H9 (cell line): ENCODE results near the gene TDRD1. TPM values are rescaled to one million over a fixed set of nuclear protein-coding genes. Genes with fewer than 3 reads are reported as not detected.

Experiments used
- DNase-seq: peaks from one replicate; pipeline ENCODE4 v3.0.0-alpha.2; 2017
- H2AFZ ChIP-seq: one replicate; pipeline ENCODE4 v1.6.1; 2013; ENCODE audit warnings: mild to moderate bottlenecking, low read length, control low read depth, moderate library complexity
- H2AK5ac ChIP-seq: 2 replicates; pipeline ENCODE4 v1.6.1; 2013; ENCODE audit warnings: low read length, control low read depth, mixed read lengths; ENCODE audit not compliant: insufficient read length
- H2BK120ac ChIP-seq: one replicate; pipeline ENCODE4 v1.6.1; 2013; ENCODE audit warnings: low read depth, mild to moderate bottlenecking, low read length, control low read depth, inconsistent platforms; ENCODE audit not compliant: poor library complexity, severe bottlenecking
- H2BK12ac ChIP-seq: 2 replicates; pipeline ENCODE4 v1.6.1; 2013; ENCODE audit warnings: low read length, control low read depth, mixed read lengths, low read depth; ENCODE audit not compliant: insufficient read length
- H2BK15ac ChIP-seq: 2 replicates; pipeline ENCODE4 v1.6.1; 2013; ENCODE audit warnings: low read depth, low read length, control low read depth
- H2BK20ac ChIP-seq: one replicate; pipeline ENCODE4 v1.6.1; 2013; ENCODE audit warnings: low read depth, mild to moderate bottlenecking, low read length, control low read depth, inconsistent platforms; ENCODE audit not compliant: poor library complexity, severe bottlenecking
- H2BK5ac ChIP-seq: 2 replicates; pipeline ENCODE4 v1.6.1; 2013; ENCODE audit warnings: low read length, control low read depth, mixed read lengths; ENCODE audit not compliant: insufficient read length
- H3K14ac ChIP-seq: 2 replicates; pipeline ENCODE4 v1.6.1; 2013; ENCODE audit warnings: low read length, control low read depth; ENCODE audit not compliant: insufficient read depth
- H3K18ac ChIP-seq: 2 replicates; pipeline ENCODE4 v1.6.1; 2013; ENCODE audit warnings: low read depth, mild to moderate bottlenecking, mixed read lengths, low read length, control low read depth; ENCODE audit not compliant: insufficient read length
- H3K23ac ChIP-seq: 2 replicates; pipeline ENCODE4 v1.6.1; 2013; ENCODE audit warnings: low read length, control low read depth, mixed read lengths, low read depth; ENCODE audit not compliant: insufficient read length
- H3K23me2 ChIP-seq: 2 replicates; pipeline ENCODE4 v1.6.1; 2013; ENCODE audit warnings: low read depth, mild to moderate bottlenecking, mixed read lengths, low read length, control low read depth; ENCODE audit not compliant: insufficient read length, poor library complexity, severe bottlenecking
- H3K27ac ChIP-seq: 2 replicates; pipeline ENCODE4 v1.5.1; 2013; ENCODE audit warnings: low read length, control low read depth, mixed read lengths, low read depth; ENCODE audit not compliant: insufficient read length
- H3K27me3 ChIP-seq: 2 replicates; pipeline ENCODE4 v1.6.1; 2013; ENCODE audit warnings: low read length, control low read depth, inconsistent platforms; ENCODE audit not compliant: insufficient read depth
- H3K4ac ChIP-seq: 2 replicates; pipeline ENCODE4 v1.6.1; 2013; ENCODE audit warnings: low read depth, mild to moderate bottlenecking, control low read depth, inconsistent platforms, low read length, moderate library complexity
- H3K4me1 ChIP-seq: 2 replicates; pipeline ENCODE4 v1.6.1; 2013; ENCODE audit warnings: low read length, control low read depth, inconsistent platforms; ENCODE audit not compliant: insufficient read depth
- H3K4me2 ChIP-seq: 2 replicates; pipeline ENCODE4 v1.6.1; 2013; ENCODE audit warnings: low read length, control low read depth, mixed read lengths; ENCODE audit not compliant: insufficient read length, insufficient read depth
- H3K56ac ChIP-seq: 2 replicates; pipeline ENCODE4 v1.6.1; 2013; ENCODE audit warnings: low read depth, mild to moderate bottlenecking, mixed read lengths, low read length, control low read depth; ENCODE audit not compliant: insufficient read length
- H3K79me1 ChIP-seq: 2 replicates; pipeline ENCODE4 v1.6.1; 2013; ENCODE audit warnings: low read depth, mild to moderate bottlenecking, moderate library complexity, low read length, control low read depth, inconsistent platforms; ENCODE audit not compliant: insufficient read depth, poor library complexity, severe bottlenecking
- H3K79me2 ChIP-seq: 2 replicates; pipeline ENCODE4 v1.6.1; 2013; ENCODE audit warnings: low read length, control low read depth, inconsistent platforms; ENCODE audit not compliant: insufficient read depth
- H3K9ac ChIP-seq: 2 replicates; pipeline ENCODE4 v1.6.1; 2013; ENCODE audit warnings: low read length, control low read depth, mixed read lengths; ENCODE audit not compliant: insufficient read length; ENCODE audit errors: extremely low read depth
- H3K9me3 ChIP-seq: one replicate; pipeline ENCODE4 v1.6.1; 2013; ENCODE audit warnings: low read depth, low read length, inconsistent platforms; ENCODE audit not compliant: control insufficient read depth
- H3T11ph ChIP-seq: one replicate; pipeline ENCODE4 v1.6.1; 2013; ENCODE audit warnings: mild to moderate bottlenecking, low read length, control low read depth, inconsistent platforms
- H4K20me1 ChIP-seq: one replicate; pipeline ENCODE4 v1.6.1; 2013; ENCODE audit not compliant: control insufficient read depth, insufficient read length, insufficient read depth
- H4K5ac ChIP-seq: 2 replicates; pipeline ENCODE4 v1.6.1; 2013; ENCODE audit warnings: low read depth, mild to moderate bottlenecking, mixed read lengths, low read length, control low read depth; ENCODE audit not compliant: insufficient read length
- H4K8ac ChIP-seq: replicated peaks from 2 replicates; pipeline ENCODE4 v1.6.1; 2013; ENCODE audit warnings: low read length, control low read depth, mixed read lengths, low read depth; ENCODE audit not compliant: insufficient read length
- H4K91ac ChIP-seq: 2 replicates; pipeline ENCODE4 v1.6.1; 2013; ENCODE audit warnings: low read depth, mild to moderate bottlenecking, moderate library complexity, mixed read lengths, low read length, control low read depth; ENCODE audit not compliant: insufficient read length
- H3K27ac Mint-ChIP-seq, 3 experiments: 2 replicates in 2 of 3; 3 replicates in 1 of 3; pipeline ENCODE4 v1.8.0; 2020 to 2021; ENCODE audit warnings: mixed read lengths in 3 of 3, mild to moderate bottlenecking in 1 of 3, moderate library complexity in 1 of 3
- H3K27me3 Mint-ChIP-seq: 2 replicates; pipeline ENCODE4 v1.8.0; 2021; ENCODE audit warnings: low read depth, mild to moderate bottlenecking, moderate library complexity, mixed read lengths
- H3K36me3 Mint-ChIP-seq, 3 experiments: 2 replicates in 2 of 3; 3 replicates in 1 of 3; pipeline ENCODE4 v1.8.0; 2020 to 2021; ENCODE audit warnings: low read depth in 3 of 3, mixed read lengths in 3 of 3; ENCODE audit not compliant: insufficient read depth in 1 of 3
- H3K4me1 Mint-ChIP-seq, 2 experiments: 2 replicates each; pipeline ENCODE4 v1.8.0; 2020; ENCODE audit warnings: mixed read lengths in 2 of 2
- H3K4me3 Mint-ChIP-seq, 2 experiments: 2 replicates in 1 of 2; 3 replicates in 1 of 2; pipeline ENCODE4 v1.8.0; 2020 to 2021; ENCODE audit warnings: mild to moderate bottlenecking in 2 of 2, mixed read lengths in 2 of 2, moderate library complexity in 1 of 2
- H3K9me3 Mint-ChIP-seq, 2 experiments: 2 replicates in 1 of 2; 3 replicates in 1 of 2; pipeline ENCODE4 v1.8.0; 2020; ENCODE audit warnings: mild to moderate bottlenecking in 2 of 2, mixed read lengths in 2 of 2, moderate library complexity in 1 of 2
- WGBS: extraction: QIAGEN DNeasy Blood & Tissue Kit; methylation state at CpG from one replicate; pipeline ENCODE4 v1.1.7; 2013; ENCODE audit warnings: missing lambda C conversion rate, low lambda C conversion rate, mixed read lengths; ENCODE audit not compliant: insufficient read length; ENCODE audit errors: extremely low coverage; 5-methylcytosine and 5-hydroxymethylcytosine counted together
- total RNA-seq: library from RNA; stranded (reverse); gene quantifications from 2 replicates; pipeline ENCODE4 v1.2.1, GENCODE V29; 2021
- TF ChIP-seq, protein P1 (sequence below): fragments of 200-600 bp; sonication (generic); conservative IDR thresholded peaks from 3 replicates; pipeline ENCODE4 v1.8.0; 2021; ENCODE audit warnings: antibody characterized with exemption, mild to moderate bottlenecking

TDRD1 gene
- total RNA-seq, 1 experiment from 2014 or later = 0.15 TPM

DNA sequence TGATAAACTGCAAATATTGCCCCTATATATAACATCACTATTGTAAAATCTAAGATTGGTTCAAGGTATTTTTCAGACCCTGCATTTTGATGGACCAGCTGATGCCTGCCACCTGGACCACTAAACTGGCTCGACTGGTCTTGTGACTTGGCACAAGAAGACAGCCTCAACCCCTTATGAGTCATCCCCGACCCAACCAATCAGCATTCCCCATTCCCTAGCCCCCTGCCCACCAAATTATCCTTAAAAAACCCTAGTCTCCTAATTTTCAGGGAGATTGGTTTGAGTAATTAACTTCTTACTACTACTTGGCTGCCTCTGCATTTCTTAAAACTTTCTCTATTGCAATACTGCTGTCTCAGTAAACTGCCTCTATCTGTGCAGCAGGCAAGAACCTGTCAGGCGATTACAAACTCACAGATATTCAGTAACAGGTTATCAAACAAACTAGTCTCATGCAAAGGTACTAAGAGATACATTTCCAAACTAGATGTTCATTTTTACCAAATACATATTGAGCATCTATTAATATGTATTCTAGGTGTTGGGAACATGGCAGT is 10.6 kb upstream of the TDRD1 start:
- H3K4me2 ChIP-seq = no peak overlapping the region
- WGBS = no CpG with 5 or more reads among the region's 3 CpGs
- Mint-ChIP-seq H3K9me3 (peaks cover 11 to 18% of the 10 kb centered on the region in 2 experiments), H3K27me3 (no peaks in the 10 kb centered on the region), H3K4me3 (no peak overlapping the region), H3K27ac (peak overlapping the region in 1 of 3 experiments; percentile 63; a peak in 1 of 7 replicates), H3K36me3 (peaks cover 30 to 35% (median 33%) of the 10 kb centered on the region in 3 experiments), H3K4me1 (peaks cover 37 to 40% of the 10 kb centered on the region in 2 experiments)
- no peaks in the 10 kb centered on the region for H4K20me1 ChIP-seq
- H3K79me1 ChIP-seq = peaks cover 7% of the 10 kb centered on the region
- H3K14ac ChIP-seq = no peak overlapping the region
- no peak overlapping the region for H2BK20ac ChIP-seq
- no peak overlapping the region for H2AFZ ChIP-seq
- peaks cover 14% of the 10 kb centered on the region; the same call in 1 of the 2 replicates for H3K79me2 ChIP-seq
- H3K9ac ChIP-seq = no peak overlapping the region
- no peak overlapping the region for H3K4ac ChIP-seq
- H3K27me3 ChIP-seq = no peaks in the 10 kb centered on the region
- H3K56ac ChIP-seq = no peak overlapping the region
- no peaks in the 10 kb centered on the region for H3K23me2 ChIP-seq
- no peak overlapping the region for H3K18ac ChIP-seq
- no peak overlapping the region for H4K8ac ChIP-seq
- H3K9me3 ChIP-seq = no peaks in the 10 kb centered on the region
- H2BK15ac ChIP-seq = no peak overlapping the region
- no peak overlapping the region for H2BK120ac ChIP-seq
- no peak for DNase-seq
- no peak overlapping the region for H3K23ac ChIP-seq
- H3T11ph ChIP-seq = no peak overlapping the region
- H4K91ac ChIP-seq = no peak overlapping the region
- no peak overlapping the region for H2BK5ac ChIP-seq
- peaks cover 2% of the 10 kb centered on the region; the same call in 1 of the 2 replicates for H3K4me1 ChIP-seq
- H4K5ac ChIP-seq = no peak overlapping the region
- H3K27ac ChIP-seq = no peak overlapping the region
- TF ChIP-seq, protein P1, sequence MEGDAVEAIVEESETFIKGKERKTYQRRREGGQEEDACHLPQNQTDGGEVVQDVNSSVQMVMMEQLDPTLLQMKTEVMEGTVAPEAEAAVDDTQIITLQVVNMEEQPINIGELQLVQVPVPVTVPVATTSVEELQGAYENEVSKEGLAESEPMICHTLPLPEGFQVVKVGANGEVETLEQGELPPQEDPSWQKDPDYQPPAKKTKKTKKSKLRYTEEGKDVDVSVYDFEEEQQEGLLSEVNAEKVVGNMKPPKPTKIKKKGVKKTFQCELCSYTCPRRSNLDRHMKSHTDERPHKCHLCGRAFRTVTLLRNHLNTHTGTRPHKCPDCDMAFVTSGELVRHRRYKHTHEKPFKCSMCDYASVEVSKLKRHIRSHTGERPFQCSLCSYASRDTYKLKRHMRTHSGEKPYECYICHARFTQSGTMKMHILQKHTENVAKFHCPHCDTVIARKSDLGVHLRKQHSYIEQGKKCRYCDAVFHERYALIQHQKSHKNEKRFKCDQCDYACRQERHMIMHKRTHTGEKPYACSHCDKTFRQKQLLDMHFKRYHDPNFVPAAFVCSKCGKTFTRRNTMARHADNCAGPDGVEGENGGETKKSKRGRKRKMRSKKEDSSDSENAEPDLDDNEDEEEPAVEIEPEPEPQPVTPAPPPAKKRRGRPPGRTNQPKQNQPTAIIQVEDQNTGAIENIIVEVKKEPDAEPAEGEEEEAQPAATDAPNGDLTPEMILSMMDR = no peak
- no peak overlapping the region for H2BK12ac ChIP-seq
- H2AK5ac ChIP-seq = no peak overlapping the region
